GM03348 (cell line): ENCODE data around the gene NLRC5.
"Not testable (repeated sequence)": the region's sequence is repeated elsewhere in the genome, so short reads cannot be mapped to it uniquely, and the experiment has no call there.

Experiments
- DNase-seq: peaks from one replicate; pipeline ENCODE4 v3.0.0; 2012; ENCODE audit warnings: low spot score

Gene NLRC5

DNA sequence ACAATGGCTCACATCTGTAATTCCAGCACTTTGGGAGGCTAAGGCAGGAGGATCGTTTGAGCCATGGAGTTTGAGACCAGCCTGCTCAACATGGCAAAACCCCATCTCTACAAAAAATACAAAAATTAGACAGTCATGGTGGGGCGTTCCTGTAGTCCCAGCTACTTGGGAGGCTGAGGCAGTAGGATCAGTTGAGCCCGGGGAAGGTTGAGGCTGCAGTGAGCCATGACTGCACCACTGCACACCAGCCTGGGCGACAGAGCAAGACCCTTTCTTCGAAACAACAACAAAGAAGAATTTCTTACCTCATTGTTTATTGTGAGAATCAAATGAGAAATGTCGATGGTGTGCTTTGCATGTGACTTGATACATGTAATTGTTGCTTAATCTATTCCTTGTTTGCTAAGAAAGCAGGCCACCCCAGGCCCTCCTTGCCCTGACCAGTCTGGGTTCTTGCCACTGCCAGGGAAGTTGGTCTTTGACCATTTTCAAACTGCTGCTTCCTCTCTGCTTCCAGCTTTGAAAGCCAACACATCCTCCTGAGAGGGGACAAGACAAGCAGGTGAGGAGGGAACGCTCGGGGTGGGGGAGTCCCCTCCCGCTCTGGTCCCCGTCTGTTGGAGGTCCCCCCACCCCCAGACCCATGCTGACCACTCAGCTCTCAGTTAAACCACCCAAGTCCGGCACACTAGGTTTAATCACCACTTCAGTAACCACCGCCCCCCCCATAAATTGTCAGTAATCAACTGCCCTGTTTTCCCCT is 55.8 kb downstream of the NLRC5 start:
- DNase-seq: no peak

- peak; percentile 83 for DNase-seq
These were observed 56.5 kb downstream of the NLRC5 start for GRCh38 chr16:57045694-57046381.

GRCh38 chr16:57048095-57048494 is 58.7 kb downstream of the NLRC5 start:
- no peak for DNase-seq

- no peak for DNase-seq
These were observed 60.3 kb downstream of the NLRC5 start for GRCh38 chr16:57049678-57050077.

- DNase-seq: no peak
These were observed 62.4 kb downstream of the NLRC5 start for GRCh38 chr16:57051696-57052228.

GRCh38 chr16:57053206-57053605 is 63.8 kb downstream of the NLRC5 start:
- DNase-seq: no peak

GRCh38 chr16:57054338-57054737 is 65.0 kb downstream of the NLRC5 start:
- no peak for DNase-seq

- DNase-seq: no peak
These were observed 65.4 kb downstream of the NLRC5 start for GRCh38 chr16:57054771-57055170.

DNA sequence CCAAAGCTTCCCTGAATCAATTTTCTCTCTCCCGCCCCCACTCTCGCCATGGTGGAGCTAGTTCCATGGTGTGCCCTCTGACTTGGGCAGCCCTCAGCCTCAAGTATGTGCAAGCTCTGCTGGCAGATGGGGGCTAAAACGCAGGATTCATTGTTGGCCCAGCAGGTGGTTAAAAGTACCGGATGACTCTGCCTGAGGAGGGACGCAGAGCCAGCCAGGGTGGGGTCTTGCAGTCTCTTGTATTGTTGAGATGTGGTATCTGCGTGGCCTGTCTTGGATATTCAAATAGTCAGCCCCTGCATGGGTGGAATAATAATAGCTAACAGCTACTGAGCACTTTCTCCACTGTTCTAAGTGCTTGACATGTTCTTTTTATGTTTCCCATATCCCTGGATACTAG is 66.3 kb downstream of the NLRC5 start:
- no peak for DNase-seq

DNA sequence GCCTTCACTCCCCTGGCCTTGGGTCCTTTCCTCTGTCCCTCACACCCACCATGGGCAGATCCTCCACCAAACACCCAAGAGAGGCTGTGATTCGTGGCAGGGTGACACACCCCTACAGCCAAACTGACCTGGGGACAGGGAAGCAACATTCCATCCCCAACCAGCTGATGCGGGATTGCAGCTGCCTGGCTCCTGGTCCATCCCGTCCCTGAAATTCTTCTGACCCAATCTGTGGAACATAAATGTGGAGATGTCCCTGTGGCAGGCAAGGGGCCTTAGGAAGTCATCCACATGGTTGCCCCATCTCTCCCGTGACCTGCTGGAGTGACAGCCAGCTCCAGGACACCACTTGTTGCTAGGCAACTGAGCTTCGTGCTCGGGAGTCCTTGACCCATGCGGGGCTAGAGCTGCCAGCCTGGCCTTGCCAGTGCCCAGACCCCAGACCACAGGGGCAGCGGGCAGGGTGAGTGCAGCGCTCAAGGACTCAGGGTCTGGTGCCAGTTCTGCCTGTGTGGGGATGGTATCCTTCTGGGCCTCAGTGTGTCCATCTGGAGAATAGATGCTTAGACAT is 69.0 kb downstream of the NLRC5 start:
- no peak for DNase-seq

- DNase-seq: peak; percentile 22
These were observed 71.1 kb downstream of the NLRC5 start for GRCh38 chr16:57060323-57061083.

GRCh38 chr16:57061084-57061905 is 71.9 kb downstream of the NLRC5 start:
- peak; percentile 53 for DNase-seq

DNA sequence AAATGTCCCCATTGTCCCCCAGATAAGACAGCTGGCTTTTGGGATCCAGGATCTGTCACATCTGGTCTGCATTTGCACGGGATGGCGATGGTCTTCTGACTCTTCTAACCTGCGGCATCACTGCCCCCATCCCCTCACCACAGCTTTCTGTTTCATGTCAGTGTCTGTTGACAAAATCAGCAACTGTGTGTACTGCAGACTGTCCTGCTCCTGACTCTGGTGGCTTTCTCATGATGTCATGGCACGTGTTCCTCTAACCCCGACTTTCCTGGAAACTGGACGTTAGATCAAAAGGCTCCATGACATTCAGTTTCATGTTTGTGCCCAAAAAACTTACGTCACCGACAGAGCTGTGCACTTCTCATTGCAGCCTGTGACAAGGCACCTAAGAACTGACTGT is 73.0 kb downstream of the NLRC5 start:
- no peak for DNase-seq

GRCh38 chr16:57063189-57063588 is 73.8 kb downstream of the NLRC5 start:
- DNase-seq: not testable (repeated sequence)

DNA sequence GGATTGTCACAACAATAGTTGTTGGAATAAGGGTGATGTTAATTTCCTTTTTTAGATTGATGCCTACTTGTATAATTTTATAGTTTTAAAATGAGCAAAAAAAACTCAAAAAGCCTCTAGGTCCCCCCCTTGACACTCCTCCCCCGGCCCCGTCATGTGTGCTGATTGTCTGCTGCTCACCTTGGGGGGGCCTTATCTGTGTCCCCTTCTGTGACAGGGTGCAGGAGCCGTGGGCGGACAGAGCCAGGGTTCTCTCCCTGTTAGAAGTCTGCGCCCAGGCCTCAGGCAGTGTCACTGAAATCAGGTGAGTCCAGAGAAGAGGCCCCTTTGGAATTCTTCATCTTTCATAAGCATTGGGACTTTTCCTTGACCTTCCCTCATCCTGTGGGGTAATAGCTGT is 75.6 kb downstream of the NLRC5 start:
- no peak for DNase-seq

GRCh38 chr16:57066625-57067024 is 77.3 kb downstream of the NLRC5 start:
- DNase-seq: no peak

- no peak for DNase-seq
These were observed 78.0 kb downstream of the NLRC5 start for GRCh38 chr16:57067347-57067746.

DNA sequence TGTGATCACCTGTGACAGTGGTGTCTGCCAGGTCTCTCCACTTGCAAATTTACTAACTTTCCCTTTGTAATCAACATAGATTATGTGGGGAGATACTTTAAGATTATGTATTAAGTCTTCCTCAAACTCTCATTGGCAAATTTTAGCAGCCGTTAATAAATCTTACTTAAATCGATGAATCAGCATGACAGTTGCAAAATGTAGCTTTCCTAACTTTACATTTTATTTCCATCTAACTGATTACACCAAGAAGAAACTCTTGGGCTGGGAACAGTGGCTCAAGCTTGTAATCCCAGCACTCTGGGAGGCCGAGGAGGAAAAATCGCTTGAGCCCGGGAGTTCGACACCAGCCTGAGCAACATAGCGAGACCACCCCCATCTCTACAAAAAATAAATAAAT is 79.7 kb downstream of the NLRC5 start:
- no peak for DNase-seq

DNA sequence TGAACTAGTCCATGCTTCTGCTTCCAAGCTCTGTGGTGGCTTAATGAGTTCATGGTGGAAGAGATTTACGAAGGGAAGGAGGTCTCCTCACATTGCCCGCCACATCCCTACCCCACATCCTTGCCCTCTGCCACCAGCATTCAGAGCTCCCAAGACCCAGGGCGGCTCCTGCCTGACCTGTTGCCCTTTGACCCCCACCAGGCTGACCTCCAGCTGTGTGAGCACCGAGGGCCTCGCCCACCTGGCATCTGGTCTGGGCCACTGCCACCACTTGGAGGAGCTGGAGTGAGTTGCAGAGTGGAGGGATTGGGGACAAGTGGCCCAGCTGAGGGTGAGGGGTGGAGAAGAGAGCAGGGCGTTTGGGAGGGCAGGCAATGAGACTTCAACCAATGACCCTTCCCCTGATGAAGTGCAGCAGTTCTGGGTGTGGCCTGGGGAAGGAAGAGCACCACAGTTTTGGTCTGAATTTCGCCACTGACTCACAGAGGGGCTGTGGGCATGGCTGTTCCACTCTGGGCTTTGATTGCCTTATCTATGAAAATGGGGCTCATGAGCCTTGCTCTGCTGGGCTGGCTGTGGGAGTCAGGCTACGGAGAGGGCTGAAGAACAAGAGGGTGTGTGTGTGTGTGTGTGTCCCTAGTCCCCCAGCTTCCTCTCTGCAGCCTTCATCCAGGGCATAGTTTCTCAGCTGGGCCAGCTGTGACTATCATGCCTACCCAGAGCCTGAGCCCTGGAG is 80.4 kb downstream of the NLRC5 start:
- no peak for DNase-seq

DNA sequence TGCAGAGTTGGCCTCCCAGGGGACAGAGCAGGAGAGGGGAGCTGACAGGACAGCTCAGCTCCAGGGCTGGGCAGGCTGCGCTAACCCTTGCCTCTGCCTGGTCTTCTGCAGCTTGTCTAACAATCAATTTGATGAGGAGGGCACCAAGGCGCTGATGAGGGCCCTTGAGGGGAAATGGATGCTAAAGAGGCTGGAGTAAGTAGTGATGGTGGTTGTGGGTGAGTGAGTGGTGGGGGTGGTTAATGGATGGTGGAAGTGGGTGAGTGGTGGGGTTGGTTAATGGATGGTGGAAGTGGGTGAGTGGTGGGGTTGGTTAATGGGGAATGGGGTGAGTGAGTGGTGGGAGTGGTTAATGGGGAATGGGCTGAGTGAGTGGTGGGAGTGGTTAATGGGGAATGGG is 81.1 kb downstream of the NLRC5 start:
- DNase-seq: no peak
